K562 (cell line): ENCODE measurements around the gene DOK7. TPM values are rescaled to one million over a fixed set of nuclear protein-coding genes. Genes with fewer than 3 reads are reported as not detected.

Source experiments
- ATAC-seq: fragments of 200-7000 bp; cut with Tn5 transposase; 3 replicates; pipeline ENCODE4 v1.9.1; 2020; ENCODE audit warnings: moderate library complexity
- BruUV-seq: library from RNA; stranded (reverse); fragments of 400-500 nt; replicated peaks from 2 replicates; lab custom pipeline; 2021; lab: Mats Ljungman, UMichigan
- CTCF ChIA-PET: fragments of 300-600 bp; formaldehyde crosslinking; extraction: SDS; loops from one replicate; lab custom pipeline; 2021; ENCODE audit warnings: low intra/inter-chr PET ratio; lab: Yijun Ruan, JAX
- POLR2A ChIA-PET: fragments of 300-600, 350-650 bp; sonication (Branson Sonifier 250); formaldehyde crosslinking; extraction: SDS; loops from one replicate; lab custom pipeline; 2021; ENCODE audit warnings: antibody characterized with exemption, inconsistent platforms; lab: Yijun Ruan, JAX
- DNase-seq, 4 experiments: peaks; one replicate each; pipeline versions ENCODE4 v3.0.0 to v3.0.0-alpha.2; 2011 to 2018; ENCODE audit warnings: low spot score in 3 of 4, mixed read lengths in 3 of 4; ENCODE audit errors: extremely low read depth in 1 of 4
- FAIRE-seq: peaks from 2 replicates; lab custom pipeline; 2011; peaks lifted over from hg19 to GRCh38; lab: Jason Lieb, UNC
- H2AFZ ChIP-seq: 2 replicates; pipeline ENCODE4 v1.6.0; 2011; ENCODE audit warnings: low read depth, low read length, control low read depth, inconsistent platforms
- H3K27ac ChIP-seq: fragments of 200-600 bp; 3 replicates; pipeline ENCODE4 v1.8.0; 2011; ENCODE audit warnings: low read depth, mild to moderate bottlenecking, control low read depth, inconsistent platforms, low read length, moderate library complexity, mixed read lengths; ENCODE audit errors: extremely low read depth
- H3K27me3 ChIP-seq, 2 experiments: fragments of 300-600 bp in 1 of 2; 2 replicates in 1 of 2; 3 replicates in 1 of 2; pipeline versions ENCODE4 v1.6.0 to v1.8.0; 2011; ENCODE audit warnings: inconsistent platforms in 2 of 2, low read length in 2 of 2, mild to moderate bottlenecking in 1 of 2, mixed read lengths in 1 of 2, moderate library complexity in 1 of 2; ENCODE audit not compliant: control insufficient read depth in 2 of 2, insufficient read depth in 2 of 2
- H3K36me3 ChIP-seq: fragments of 300-600 bp; 3 replicates; pipeline ENCODE4 v1.8.0; 2011; ENCODE audit warnings: mild to moderate bottlenecking, low read length, inconsistent platforms; ENCODE audit not compliant: control insufficient read depth, insufficient read depth
- H3K4me1 ChIP-seq, 2 experiments: fragments of 200-600 bp in 1 of 2; replicated peaks in 1 of 2; 2 replicates in 1 of 2; 3 replicates in 1 of 2; pipeline versions ENCODE4 v1.5.1 to v1.8.0; 2011; ENCODE audit warnings: inconsistent platforms in 2 of 2, low read length in 2 of 2, mild to moderate bottlenecking in 1 of 2, mixed read lengths in 1 of 2, moderate library complexity in 1 of 2; ENCODE audit not compliant: control insufficient read depth in 2 of 2, insufficient read depth in 2 of 2
- H3K4me2 ChIP-seq: 2 replicates; pipeline ENCODE4 v1.6.1; 2011; ENCODE audit warnings: low read length, control low read depth, inconsistent platforms, mixed read lengths; ENCODE audit not compliant: insufficient read depth
- H3K4me3 ChIP-seq: fragments of 200-600 bp; sonication (generic), shearing (Covaris generic); 2 replicates; pipeline ENCODE4 v1.5.1; 2016; ENCODE audit warnings: control low read depth, inconsistent platforms
- H3K79me2 ChIP-seq: fragments of 200-600 bp; 3 replicates; pipeline ENCODE4 v1.8.0; 2011; ENCODE audit warnings: low read length, inconsistent platforms; ENCODE audit not compliant: control insufficient read depth, insufficient read depth
- H3K9ac ChIP-seq, 2 experiments: 2 replicates each; pipeline versions ENCODE4 v1.6.0 to v1.6.1; 2011; ENCODE audit warnings: low read depth in 2 of 2, low read length in 2 of 2, control low read depth in 1 of 2, inconsistent platforms in 1 of 2, mild to moderate bottlenecking in 1 of 2, mixed read lengths in 1 of 2; ENCODE audit not compliant: insufficient read depth in 1 of 2
- H3K9me1 ChIP-seq: one replicate; pipeline ENCODE4 v1.6.0; 2011; ENCODE audit warnings: inconsistent platforms, mild to moderate bottlenecking, low read length, moderate library complexity; ENCODE audit not compliant: control insufficient read depth, insufficient read depth
- H3K9me3 ChIP-seq: replicated peaks from 2 replicates; pipeline ENCODE4 v1.5.1; 2011; ENCODE audit warnings: low read depth, low read length, inconsistent platforms; ENCODE audit not compliant: control insufficient read depth, insufficient read depth
- H4K20me1 ChIP-seq: replicated peaks from 2 replicates; pipeline ENCODE4 v1.6.1; 2011; ENCODE audit warnings: low read length, inconsistent platforms, mixed read lengths; ENCODE audit not compliant: control insufficient read depth, insufficient read depth
- ATF4 ChIP-seq: fragments of 450-650 bp; formaldehyde crosslinking; IDR thresholded peaks from 2 replicates; pipeline ENCODE4 v1.4.0; 2022; ENCODE audit warnings: mild to moderate bottlenecking, moderate library complexity
- CCAR2 ChIP-seq: fragments of 200-400 bp; formaldehyde crosslinking; IDR thresholded peaks from 2 replicates; pipeline ENCODE4 v1.6.1; 2017; ENCODE audit warnings: mild to moderate bottlenecking, low read depth, low read length
- CHCHD3 ChIP-seq: fragments of 250-450 bp; sonication (Bioruptor Pico); IDR thresholded peaks from 2 replicates; pipeline ENCODE4 v2.1.2; 2022; ENCODE audit warnings: mild to moderate bottlenecking
- FOXA3 ChIP-seq, 2 experiments: fragments of 450-650 bp in 1 of 2; sonication (generic) in 1 of 2; formaldehyde crosslinking; IDR thresholded peaks in 1 of 2; conservative IDR thresholded peaks in 1 of 2; 2 replicates each; pipeline versions ENCODE4 v1.4.0 to v1.8.0; 2020 to 2022; ENCODE audit warnings: mild to moderate bottlenecking in 2 of 2, missing genetic modification reagents in 1 of 2
- HEY1 ChIP-seq: fragments of 250-450 bp; sonication (Bioruptor Pico); IDR thresholded peaks from 2 replicates; pipeline ENCODE4 v1.5.0; 2020; ENCODE audit warnings: mild to moderate bottlenecking, moderate library complexity, borderline replicate concordance
- NRF1 ChIP-seq, 2 experiments: fragments of 450-650 bp; IDR thresholded peaks in 1 of 2; conservative IDR thresholded peaks in 1 of 2; 2 replicates each; pipeline ENCODE4 v1.6.1; 2014; ENCODE audit warnings: mild to moderate bottlenecking in 2 of 2
- NUFIP1 ChIP-seq: fragments of 450-650 bp; IDR thresholded peaks from 2 replicates; pipeline ENCODE4 v1.6.1; 2018; ENCODE audit not compliant: partially characterized antibody
- RAD21 ChIP-seq, 2 experiments: fragments of 250-450 bp in 1 of 2; fragments of 450-650 bp in 1 of 2; sonication (Bioruptor Pico) in 1 of 2; formaldehyde crosslinking in 1 of 2; IDR thresholded peaks in 1 of 2; conservative IDR thresholded peaks in 1 of 2; 2 replicates each; pipeline versions ENCODE4 v1.4.0 to v1.8.0; 2020 to 2022; ENCODE audit warnings: mild to moderate bottlenecking in 2 of 2, moderate library complexity in 1 of 2
- SMARCA5 ChIP-seq: fragments of 450-650 bp; IDR thresholded peaks from 2 replicates; pipeline ENCODE4 v1.6.1; 2016
- SMARCC2 ChIP-seq: fragments of 450-650 bp; IDR thresholded peaks from 2 replicates; pipeline ENCODE4 v1.6.1; 2017; ENCODE audit warnings: antibody characterized with exemption, moderate library complexity, mild to moderate bottlenecking, low read depth
- YY1 ChIP-seq, 3 experiments: IDR thresholded peaks; 2 replicates each; pipeline ENCODE4 v1.6.1; 2011; ENCODE audit warnings: low read length in 2 of 3, mild to moderate bottlenecking in 2 of 3, moderate library complexity in 2 of 3, borderline replicate concordance in 1 of 3, control low read depth in 1 of 3, low read depth in 1 of 3; ENCODE audit not compliant: insufficient read depth in 3 of 3, insufficient replicate concordance in 2 of 3, control insufficient read depth in 1 of 3, insufficient read length in 1 of 3; ENCODE audit errors: extremely low read depth in 1 of 3
- ZBTB8A ChIP-seq: fragments of 450-650 bp; IDR thresholded peaks from 2 replicates; pipeline ENCODE4 v1.6.1; 2018; ENCODE audit warnings: mild to moderate bottlenecking, moderate library complexity; ENCODE audit not compliant: partially characterized antibody
- ZNF324 ChIP-seq: fragments of 250-450 bp; sonication (Bioruptor Pico); IDR thresholded peaks from 2 replicates; pipeline ENCODE4 v1.4.0; 2020; ENCODE audit warnings: mild to moderate bottlenecking
- ZNF445 ChIP-seq: fragments of 250-450 bp; sonication (Bioruptor Pico); IDR thresholded peaks from 2 replicates; pipeline ENCODE4 v1.4.0; 2020; ENCODE audit warnings: low read depth, mild to moderate bottlenecking, moderate library complexity
- ZNF551 ChIP-seq: fragments of 250-450 bp; sonication (Bioruptor Pico); IDR thresholded peaks from 2 replicates; pipeline ENCODE4 v1.5.0; 2021; ENCODE audit warnings: mild to moderate bottlenecking, moderate library complexity
- WGBS: fragments of 100-300 bp; shearing (Covaris generic); methylation state at CpG from one replicate; pipeline ENCODE4 v1.1.6; 2016; ENCODE audit warnings: low coverage, mixed read lengths; ENCODE audit not compliant: insufficient coverage; ENCODE audit errors: missing lambda C conversion rate; 5-methylcytosine and 5-hydroxymethylcytosine counted together
- in situ Hi-C: fragments of 300-500 bp; cut with MboI; formaldehyde crosslinking; loops from 4 replicates; pipeline ENCODE4 v1.15.0; 2018; ENCODE audit warnings: inconsistent platforms, mixed read lengths
- intact Hi-C: fragments of 100-400 bp; cut with micrococcal nuclease; formaldehyde crosslinking; loops from 2 replicates; pipeline ENCODE4 v1.14.2; 2022
- polyA plus RNA-seq, 8 experiments: library from polyadenylated mRNA; depleted of rRNA in 4 of 8; stranded (reverse) in 5 of 8; unstranded in 3 of 8; fragments of >200 nt; fragmentation: Nextera tagmentation in 2 of 8; fragmentation: Illumina TruSeq in 1 of 8; extraction: Ambion mirVana in 2 of 8; extraction: Trizol in 1 of 8; gene quantifications; 2 replicates each; pipeline versions ENCODE4 v1.2.1 to v1.2.3, GENCODE V29; 2011 to 2014; ENCODE audit warnings: inconsistent platforms in 1 of 8, missing spikeins in 1 of 8
- total RNA-seq, 7 experiments: library from RNA; depleted of rRNA in 6 of 7; stranded (reverse); fragments of >200 nt in 6 of 7; fragmentation: Illumina TruSeq in 2 of 7; extraction: Trizol in 2 of 7; gene quantifications; 2 replicates each; pipeline versions ENCODE4 v1.2.1 to v1.2.3, GENCODE V29; 2011 to 2021; ENCODE audit warnings: low replicate concordance in 1 of 7

DOK7 gene
- total and polyA plus RNA-seq, 9 of the 15 experiments (the other 6 are each of a cell fraction or from before 2014, with no cell fraction given), result not detected

GRCh38 chr4:3498407-3498806 lies 35.3 kb downstream of the DOK7 start:
- BruUV-seq, result no TSS peak
- TF ChIP-seq ATF4 (CRISPR knock-in tag) (no peak), YY1 (IDR thresholded peaks at IDR 0.05; ENCODE audit: borderline replicate concordance in 1 of 3, control insufficient read depth in 1 of 3, extremely low read depth in 1 of 3, insufficient read depth in 3 of 3, insufficient read length in 1 of 3, insufficient replicate concordance in 2 of 3, low read depth in 1 of 3, low read length in 2 of 3) (no peak), ZNF324 (CRISPR knock-in tag) (no peak), CCAR2 (no peak), SMARCC2 (no peak), NUFIP1 (no peak), ZNF551 (CRISPR knock-in tag) (no peak), FOXA3 (CRISPR knock-in tag; conservative IDR thresholded peaks at IDR 0.05 in 1 of 2, IDR thresholded peaks at IDR 0.05 in 1 of 2) (no peak), HEY1 (CRISPR knock-in tag) (no peak), ZBTB8A (no peak), RAD21 (CRISPR knock-in tag; conservative IDR thresholded peaks at IDR 0.05 in 1 of 2, IDR thresholded peaks at IDR 0.05 in 1 of 2) (no peak), CHCHD3 (CRISPR knock-in tag) (no peak), ZNF445 (CRISPR knock-in tag) (no peak), SMARCA5 (no peak), NRF1 (conservative IDR thresholded peaks at IDR 0.05 in 1 of 2, IDR thresholded peaks at IDR 0.05 in 1 of 2) (no peak)
- ATAC-seq, result no peak
- no peak overlapping the region for H3K9ac ChIP-seq
- no peak for DNase-seq
- peaks cover 6 to 33% of the 10 kb centered on the region in 2 experiments; a peak in 4 of 5 replicates for H3K27me3 ChIP-seq
- POLR2A ChIA-PET, result interaction anchor here (0.8 kb wide), 1 partner anchor 369 kb away, joined by 3 read pairs; no protein-coding TSS in a partner anchor
- peaks cover 0 to 74% of the 10 kb centered on the region in 2 experiments; a peak in 2 of 5 replicates for H3K4me1 ChIP-seq
- H3K36me3 ChIP-seq, result peaks cover 6% of the 10 kb centered on the region; the same call in 1 of the 3 replicates
- H3K9me3 ChIP-seq, result no peaks in the 10 kb centered on the region
- CTCF ChIA-PET, result no interaction called here
- intact Hi-C loops (no loop called here), in situ Hi-C loops (no loop called here)
- no peak overlapping the region for H3K27ac ChIP-seq
- no peaks in the 10 kb centered on the region for H3K9me1 ChIP-seq
- peaks cover 27% of the 10 kb centered on the region; the same call in 1 of the 2 replicates for H4K20me1 ChIP-seq
- FAIRE-seq, result no peak
- WGBS, result 53% methylated on average over 9 of the region's 11 CpGs
- no peak overlapping the region for H2AFZ ChIP-seq
- no peak overlapping the region for H3K4me3 ChIP-seq
- no peak overlapping the region for H3K4me2 ChIP-seq
- no peaks in the 10 kb centered on the region for H3K79me2 ChIP-seq
